Transverse colon (tissue), 4 donors: ENCODE measurements around the gene FRMD8. TPM values are rescaled to one million over a fixed set of nuclear protein-coding genes. Genes with fewer than 3 reads are reported as not detected.

Experiments used
- DNase-seq: peaks from one replicate; pipeline ENCODE4 v3.0.0-alpha.2; 2019
- H3K27ac ChIP-seq, 4 donors: fragments of 200-600 bp; sonication (generic); 2 replicates each; pipeline ENCODE4 v1.5.1; 2016 to 2018; ENCODE audit warnings: inconsistent platforms in 4 of 4
- H3K27me3 ChIP-seq: fragments of 200-600 bp; sonication (generic); 2 replicates; pipeline ENCODE4 v1.5.1; 2017; ENCODE audit warnings: inconsistent platforms
- H3K36me3 ChIP-seq, 4 donors: fragments of 200-600 bp; sonication (generic); 2 replicates each; pipeline ENCODE4 v1.5.1; 2017 to 2019; ENCODE audit warnings: inconsistent platforms in 4 of 4
- H3K4me1 ChIP-seq, 4 donors: fragments of 200-600 bp; sonication (generic); 2 replicates each; pipeline ENCODE4 v1.5.1; 2017 to 2020; ENCODE audit warnings: inconsistent platforms in 4 of 4
- H3K4me3 ChIP-seq, 4 donors: fragments of 200-600 bp; sonication (generic); 1 replicate in 1 of 4; 2 replicates in 3 of 4; pipeline versions ENCODE4 v1.5.1 to v1.6.1; 2017 to 2019; ENCODE audit warnings: inconsistent platforms in 4 of 4
- H3K9me3 ChIP-seq, 2 donors: fragments of 200-600 bp; sonication (generic); 2 replicates each; pipeline ENCODE4 v1.5.1; 2017 to 2019; ENCODE audit warnings: inconsistent platforms in 2 of 2
- EP300 ChIP-seq: sonication (generic); formaldehyde crosslinking; IDR thresholded peaks from one replicate; pipeline ENCODE4 v1.6.1; 2017; ENCODE audit warnings: antibody characterized with exemption, low read depth
- POLR2A ChIP-seq: fragments of 450-650 bp; IDR thresholded peaks from one replicate; pipeline ENCODE4 v1.6.1; 2016; ENCODE audit warnings: antibody characterized with exemption, mild to moderate bottlenecking, moderate library complexity
- POLR2AphosphoS5 ChIP-seq, 3 donors: sonication (generic); formaldehyde crosslinking; IDR thresholded peaks; one replicate each; pipeline ENCODE4 v1.6.1; 2016; ENCODE audit warnings: antibody characterized with exemption in 3 of 3
- WGBS, 2 donors: methylation state at CpG; one replicate each; pipeline ENCODE4 v1.1.5; 2018; ENCODE audit warnings: low coverage in 1 of 2; 5-methylcytosine and 5-hydroxymethylcytosine counted together
- in situ Hi-C, 4 donors: fragments of 200-750 bp; cut with MboI; loops; one replicate each; pipeline versions ENCODE4 v1.15.0 to v1.15.1; 2017; ENCODE audit warnings: low sequenced_read_pairs in 3 of 4, low pct_ligation_motif_present in 1 of 4, low pct_unique_long_range_greater_than_20kb in 1 of 4
- intact Hi-C: fragments of 100-400 bp; cut with DNase I; formaldehyde crosslinking; loops from one replicate; pipeline ENCODE4 v1.15.1; 2023; ENCODE audit warnings: low total_unique reads
- total RNA-seq, 4 donors: library from RNA; depleted of rRNA; stranded (reverse); fragments of >200 nt; gene quantifications; one replicate each; pipeline ENCODE4 v1.1.0, GENCODE V29; 2016
- TF ChIP-seq, protein P1 (sequence below), 5 experiments: fragments of 200-600 bp in 3 of 5; fragments of 450-650 bp in 2 of 5; sonication (generic) in 3 of 5; IDR thresholded peaks; 1 replicate in 2 of 5; 2 replicates in 3 of 5; pipeline ENCODE4 v1.5.1; 2016 to 2017; ENCODE audit warnings: antibody characterized with exemption in 5 of 5, inconsistent platforms in 3 of 5, mild to moderate bottlenecking in 2 of 5, moderate library complexity in 1 of 5

The FRMD8 gene
- total RNA-seq, 4 donors from 2014 or later: 64.3 to 164 (median 128) TPM

DNA sequence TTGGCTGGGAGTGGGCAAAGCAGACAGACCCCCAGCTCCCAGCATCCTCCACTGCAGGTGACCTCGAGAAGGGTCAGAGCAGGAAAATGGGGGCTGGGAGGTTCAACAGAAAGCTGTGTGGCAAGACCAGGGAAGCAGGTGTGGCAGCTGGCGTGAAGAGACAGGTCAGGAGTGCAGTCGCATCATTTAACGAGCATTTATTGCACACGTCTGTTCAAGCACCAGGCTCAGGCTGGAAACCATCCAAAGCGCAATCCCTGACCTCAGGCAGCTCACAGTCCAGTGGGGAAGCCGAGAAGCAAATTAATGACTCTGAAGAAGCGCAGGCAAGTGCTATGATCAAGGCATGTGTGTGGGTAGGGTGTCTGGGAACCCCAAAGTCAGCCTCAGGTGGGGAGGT lies 11.4 kb upstream of the FRMD8 start:
- peaks cover 0 to 4% (median 0%) of the 10 kb centered on the region in 4 donors for H3K4me1 ChIP-seq
- peak overlapping the region in 1 of 4 donors; percentile 30 for H3K27ac ChIP-seq
- TF ChIP-seq, protein P1, sequence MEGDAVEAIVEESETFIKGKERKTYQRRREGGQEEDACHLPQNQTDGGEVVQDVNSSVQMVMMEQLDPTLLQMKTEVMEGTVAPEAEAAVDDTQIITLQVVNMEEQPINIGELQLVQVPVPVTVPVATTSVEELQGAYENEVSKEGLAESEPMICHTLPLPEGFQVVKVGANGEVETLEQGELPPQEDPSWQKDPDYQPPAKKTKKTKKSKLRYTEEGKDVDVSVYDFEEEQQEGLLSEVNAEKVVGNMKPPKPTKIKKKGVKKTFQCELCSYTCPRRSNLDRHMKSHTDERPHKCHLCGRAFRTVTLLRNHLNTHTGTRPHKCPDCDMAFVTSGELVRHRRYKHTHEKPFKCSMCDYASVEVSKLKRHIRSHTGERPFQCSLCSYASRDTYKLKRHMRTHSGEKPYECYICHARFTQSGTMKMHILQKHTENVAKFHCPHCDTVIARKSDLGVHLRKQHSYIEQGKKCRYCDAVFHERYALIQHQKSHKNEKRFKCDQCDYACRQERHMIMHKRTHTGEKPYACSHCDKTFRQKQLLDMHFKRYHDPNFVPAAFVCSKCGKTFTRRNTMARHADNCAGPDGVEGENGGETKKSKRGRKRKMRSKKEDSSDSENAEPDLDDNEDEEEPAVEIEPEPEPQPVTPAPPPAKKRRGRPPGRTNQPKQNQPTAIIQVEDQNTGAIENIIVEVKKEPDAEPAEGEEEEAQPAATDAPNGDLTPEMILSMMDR (IDR thresholded peaks at IDR 0.05): no peak
- TF ChIP-seq POLR2AphosphoS5 (IDR thresholded peaks at IDR 0.05): peak in 1 of 3 donors; percentile 9
- 49 to 69% methylated on average over 3 to 8 of the region's 8 CpGs for WGBS, 2 donors
- DNase-seq: peak; percentile 56
- in situ Hi-C loops (no loop called here), intact Hi-C loops (no loop called here)
- H3K27me3 ChIP-seq: no peaks in the 10 kb centered on the region
- H3K4me3 ChIP-seq: no peak overlapping the region
- no peaks in the 10 kb centered on the region for H3K9me3 ChIP-seq
- no peaks in the 10 kb centered on the region for H3K36me3 ChIP-seq

DNA sequence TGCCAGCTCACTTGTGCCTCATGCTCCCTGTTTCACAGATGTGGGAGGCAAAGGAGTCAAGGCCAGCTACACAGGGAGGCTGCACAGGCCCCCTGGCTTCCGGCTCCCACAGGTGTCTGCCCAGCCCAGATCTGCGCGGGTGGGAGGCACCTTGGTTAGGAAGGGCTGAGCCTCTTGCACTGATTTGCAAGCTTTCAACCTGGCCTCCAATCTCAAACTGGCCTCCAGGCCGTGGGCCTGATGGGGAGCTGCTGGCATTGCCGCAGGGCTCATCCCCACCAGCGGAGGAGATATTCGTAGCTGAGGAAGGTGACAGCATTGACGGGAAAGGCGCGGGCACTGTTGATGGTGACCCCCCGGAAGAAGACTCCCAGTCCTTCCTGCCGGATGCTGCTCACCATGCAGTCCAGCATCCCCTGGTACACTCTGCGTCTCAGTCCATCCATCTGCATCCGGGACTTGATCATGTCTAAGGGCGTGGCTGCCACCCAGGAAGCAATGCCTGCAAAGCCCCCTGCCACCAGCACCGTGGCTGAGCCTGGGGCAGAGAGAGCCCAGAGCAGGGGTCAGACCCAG lies 10.2 kb upstream of the FRMD8 start:
- intact Hi-C loops: no loop called here
- Histone ChIP-seq H3K36me3 (no peaks in the 10 kb centered on the region), H3K4me1 (peaks cover 8 to 9% (median 9%) of the 10 kb centered on the region in 4 donors), H3K27ac (no peak overlapping the region), H3K9me3 (no peaks in the 10 kb centered on the region), H3K4me3 (no peak overlapping the region), H3K27me3 (no peaks in the 10 kb centered on the region)
- no peak for DNase-seq
- in situ Hi-C loops: no loop called here
- WGBS, 2 donors: 89% methylated on average over 16 of the region's 16 CpGs; no CpG with 5 or more reads in 1 of the 2 donors
- TF ChIP-seq EP300: no peak
- TF ChIP-seq POLR2AphosphoS5 (IDR thresholded peaks at IDR 0.05): no peak
- TF ChIP-seq POLR2A: no peak
- TF ChIP-seq, protein P1 (IDR thresholded peaks at IDR 0.05): no peak

DNA sequence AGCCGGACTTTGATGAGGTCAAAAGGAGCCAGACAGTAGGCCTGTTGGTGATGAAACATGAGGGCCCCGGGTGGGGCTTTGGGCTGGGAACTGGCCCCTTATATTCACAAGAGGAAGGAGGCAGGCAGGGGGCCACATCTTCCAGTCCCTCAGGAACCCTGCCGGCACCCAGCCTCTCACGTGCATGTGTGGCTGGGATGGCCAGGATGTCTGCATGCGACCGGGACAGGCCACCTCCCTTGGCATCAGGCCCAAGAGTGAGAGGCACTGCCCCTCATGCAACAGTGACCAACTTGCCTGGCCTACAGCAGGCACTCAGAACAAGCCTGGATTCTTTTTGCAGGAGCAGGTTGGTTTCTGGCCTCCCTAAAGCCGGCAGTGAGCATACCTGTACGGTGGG lies 9.4 kb upstream of the FRMD8 start:
- intact Hi-C loops: no loop called here
- no peak overlapping the region for H3K27ac ChIP-seq
- TF ChIP-seq EP300: no peak
- TF ChIP-seq, protein P1 (IDR thresholded peaks at IDR 0.05): no peak
- TF ChIP-seq POLR2A: no peak
- TF ChIP-seq POLR2AphosphoS5 (IDR thresholded peaks at IDR 0.05): no peak
- H3K4me3 ChIP-seq: no peak overlapping the region
- H3K9me3 ChIP-seq: no peaks in the 10 kb centered on the region
- H3K4me1 ChIP-seq: peaks cover 15 to 18% (median 16%) of the 10 kb centered on the region in 4 donors
- in situ Hi-C loops: no loop called here
- H3K27me3 ChIP-seq: no peaks in the 10 kb centered on the region
- no peaks in the 10 kb centered on the region for H3K36me3 ChIP-seq
- 79% methylated on average over 8 of the region's 8 CpGs; no CpG with 5 or more reads in 1 of the 2 donors for WGBS, 2 donors
- DNase-seq: no peak

DNA sequence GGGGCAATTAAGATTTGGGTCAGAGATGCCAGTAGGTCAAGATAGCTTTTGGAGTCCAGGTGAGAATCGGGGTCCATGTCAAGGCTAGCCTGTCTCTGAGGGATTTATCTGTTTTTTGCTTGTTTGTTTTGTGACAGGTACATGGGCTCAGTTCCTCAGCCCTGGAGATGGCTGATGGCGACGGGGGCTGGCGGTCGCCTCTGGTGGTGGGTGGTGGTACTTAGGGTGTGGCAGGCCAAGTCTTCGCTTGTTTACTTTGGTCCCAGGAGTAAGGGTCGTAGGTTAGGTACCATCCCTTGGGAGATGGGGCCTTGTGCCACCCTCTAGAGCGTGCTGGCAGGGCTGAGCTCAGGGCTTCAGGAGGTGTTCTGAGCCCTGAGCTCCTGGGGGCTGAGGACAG lies 8.7 kb upstream of the FRMD8 start:
- Histone ChIP-seq H3K27ac (no peak overlapping the region), H3K27me3 (no peaks in the 10 kb centered on the region), H3K4me3 (no peak overlapping the region), H3K4me1 (peaks cover 19 to 24% (median 21%) of the 10 kb centered on the region in 4 donors), H3K9me3 (no peaks in the 10 kb centered on the region), H3K36me3 (no peaks in the 10 kb centered on the region)
- no peak for DNase-seq
- intact Hi-C loops (no loop called here), in situ Hi-C loops (no loop called here)
- WGBS, 2 donors: 92 to 100% methylated on average over 1 to 8 of the region's 8 CpGs
- no peak for TF ChIP-seq POLR2AphosphoS5 (IDR thresholded peaks at IDR 0.05)
- no peak for TF ChIP-seq EP300
- no peak for TF ChIP-seq POLR2A
- TF ChIP-seq, protein P1 (IDR thresholded peaks at IDR 0.05): no peak
